GM13976 (cell line): ENCODE data around the gene NELL2.

Source experiments
- DNase-seq: peaks from one replicate; pipeline ENCODE4 v3.0.0; 2012; ENCODE audit warnings: low spot score
- CTCF ChIP-seq: IDR thresholded peaks from 2 replicates; pipeline ENCODE4 v1.5.1; 2012; ENCODE audit warnings: borderline replicate concordance, mild to moderate bottlenecking; ENCODE audit not compliant: insufficient read depth; ENCODE audit errors: extremely low read depth, missing control alignments, control extremely low read depth
- in situ Hi-C: fragments of 300-500 bp; cut with MboI; formaldehyde crosslinking; loops from one replicate; pipeline ENCODE4 v1.12.0; 2022; ENCODE audit warnings: low sequenced_read_pairs, mixed read lengths, inconsistent platforms; ENCODE audit not compliant: unreplicated experiment

NELL2 gene

GRCh38 chr12:44655846-44656245, 220.3 kb downstream of the NELL2 start:
- TF ChIP-seq CTCF, result no peak
- DNase-seq, result no peak
- in situ Hi-C loops, result no loop called here

- in situ Hi-C loops, result no loop called here
- TF ChIP-seq CTCF, result no peak
- no peak for DNase-seq
These were observed 221.2 kb downstream of the NELL2 start for GRCh38 chr12:44654646-44655639.

- in situ Hi-C loops, result no loop called here
- TF ChIP-seq CTCF, result no peak
- DNase-seq, result no peak
These were observed 222.1 kb downstream of the NELL2 start for GRCh38 chr12:44653861-44654527.

- TF ChIP-seq CTCF, result no peak
- DNase-seq, result no peak
- in situ Hi-C loops, result no loop called here
These were observed 226.4 kb downstream of the NELL2 start for GRCh38 chr12:44649693-44650092.

- no peak for DNase-seq
- in situ Hi-C loops, result no loop called here
- TF ChIP-seq CTCF, result no peak
These were observed 228.0 kb downstream of the NELL2 start for GRCh38 chr12:44647917-44648690.
